Heart right ventricle (tissue), 16 donors: ENCODE data around the gene KCNG1. TPM values are rescaled to one million over a fixed set of nuclear protein-coding genes. Genes with fewer than 3 reads are reported as not detected.
A peak's percentile ranks its signal among the peaks of the same experiment; 100 is the strongest.
"Not testable (repeated sequence)": the region's sequence is repeated elsewhere in the genome, so short reads cannot be mapped to it uniquely, and the experiment has no call there.

Experiments used
- ATAC-seq, 8 donors: fragments of 200-7000 bp; cut with Tn5 transposase; one replicate each; pipeline ENCODE4 v1.9.1; 2020; ENCODE audit warnings: mild to moderate bottlenecking in 8 of 8, moderate library complexity in 8 of 8, moderate number of reproducible peaks in 1 of 8
- DNase-seq, 2 donors: peaks; one replicate each; pipeline ENCODE4 v3.0.0-alpha.2; 2020
- H3K27ac ChIP-seq, 10 donors: fragments of 200-600 bp; sonication (generic) in 2 of 10; one replicate each; pipeline versions ENCODE4 v1.5.0 to v1.8.0; 2020 to 2022; ENCODE audit warnings: mild to moderate bottlenecking in 3 of 10
- H3K27me3 ChIP-seq, 7 donors: fragments of 200-600 bp; one replicate each; pipeline ENCODE4 v1.8.0; 2021 to 2022; ENCODE audit warnings: mild to moderate bottlenecking in 2 of 7
- H3K36me3 ChIP-seq, 9 donors: fragments of 200-600 bp; sonication (generic) in 1 of 9; one replicate each; pipeline versions ENCODE4 v1.5.0 to v1.8.0; 2020 to 2022; ENCODE audit warnings: mild to moderate bottlenecking in 2 of 9
- H3K4me1 ChIP-seq, 9 donors: fragments of 200-600 bp; sonication (generic) in 1 of 9; one replicate each; pipeline versions ENCODE4 v1.5.0 to v1.8.0; 2020 to 2022; ENCODE audit warnings: mild to moderate bottlenecking in 4 of 9
- H3K4me3 ChIP-seq, 10 donors: fragments of 200-600 bp; sonication (generic) in 2 of 10; one replicate each; pipeline versions ENCODE4 v1.5.0 to v1.8.0; 2020 to 2022; ENCODE audit warnings: mild to moderate bottlenecking in 7 of 10, moderate library complexity in 2 of 10
- H3K9me3 ChIP-seq, 11 donors: fragments of 200-600 bp in 10 of 11; sonication (generic) in 2 of 11; one replicate each; pipeline versions ENCODE4 v1.5.0 to v1.8.0; 2013 to 2022; ENCODE audit warnings: mild to moderate bottlenecking in 2 of 11, control low read depth in 1 of 11, moderate library complexity in 1 of 11
- WGBS, 2 donors: extraction: QIAGEN DNeasy Blood & Tissue Kit; methylation state at CpG; one replicate each; pipeline ENCODE4 v1.1.7; 2013; ENCODE audit warnings: inconsistent platforms in 1 of 2; 5-methylcytosine and 5-hydroxymethylcytosine counted together
- intact Hi-C, 10 donors: fragments of 100-400 bp; cut with DNase I; formaldehyde crosslinking; loops; one replicate each; pipeline versions ENCODE4 v1.11.1 to v1.14.2; 2022
- polyA plus RNA-seq, 2 donors: library from polyadenylated mRNA; stranded (reverse); fragments of 200-250 nt; gene quantifications; one replicate each; pipeline ENCODE4 v1.2.3, GENCODE V29; 2013
- total RNA-seq, 10 donors: library from RNA; stranded (reverse); fragmentation: NEBNext Ultra II Directional in 3 of 10; extraction: Animal tissue kit (Norgen Biotek cat#: 25700) in 3 of 10; gene quantifications; one replicate each; pipeline versions ENCODE4 v1.2.1 to v1.2.4, GENCODE V29; 2021 to 2023
- TF ChIP-seq, protein P1 (sequence below), 9 donors: fragments of 200-600 bp; sonication (generic) in 2 of 9; IDR thresholded peaks; one replicate each; pipeline versions ENCODE4 v1.5.0 to v1.8.0; 2021 to 2022; ENCODE audit warnings: antibody characterized with exemption in 9 of 9, mild to moderate bottlenecking in 5 of 9, moderate library complexity in 1 of 9
- donor health status: Arrhythmogenic right ventricular cardiomyopathy.
- donor health status: ischemic (EF 13 %, LVEDD 7.1; RV severe dilation, severe dysfunction).
- donor health status: healthy with polysubstance abuse.
- donor health status: DM: no; HTN: yes; CAD: no.
- donor health status: DM: no; HTN: no; CAD: no.
- donor health status: ischemic (EF 25% LVEDD 6.9; RV normal size, moderate dysfunction).
- donor health status: ischemic (EF 25% LVEDD 5.7; RV mildly dilated, moderate dysfunction).
- donor health status: healthy.
- donor health status: DM: yes; HTN: yes; CAD: no.
- donor health status: Ischemic cardiomyopathy.
- donor health status: ischemic (EF 35%, LVEDD 5.7; RV mildly dilated, moderate dysfunction).
- donor health status: nonischemic (EF 11% LVEDD 7.7; RV severe dilation, severe dysfunction).
- donor health status: DM: yes; HTN: yes; CAD: no.
- donor health status: PGD.
- donor health status: ischemic (EF 29% LVEDD 5.4; RV normal size, mild dysfunction).
- donor health status: nonischemic (EF 23%, LVEDD 6.1; RV moderate dilation, normal function).

Gene KCNG1
- total and polyA plus RNA-seq, 12 donors, result 0.15 to 0.99 (median 0.32) TPM; not detected in 4

DNA sequence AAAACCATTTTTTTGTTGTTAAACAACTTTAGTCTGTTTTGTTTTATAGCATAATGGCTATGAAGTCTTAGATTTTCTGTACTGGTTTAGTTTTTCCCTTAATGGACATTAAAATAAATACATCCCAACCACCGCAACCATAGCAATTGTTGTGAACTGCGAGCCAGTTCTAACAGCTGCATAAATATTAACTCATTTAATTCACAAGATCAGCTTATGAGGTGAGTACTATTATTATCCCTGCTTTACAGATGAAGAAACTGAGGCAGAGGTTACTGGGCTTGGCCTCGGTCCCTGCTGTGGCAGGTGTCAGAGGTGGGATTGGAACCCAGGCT lies 41.2 kb downstream of the KCNG1 start:
- H3K4me3 ChIP-seq, result no peak overlapping the region
- no peaks in the 10 kb centered on the region for H3K9me3 ChIP-seq
- no peak for ATAC-seq
- H3K27me3 ChIP-seq, result peaks cover 0 to 83% (median 59%) of the 10 kb centered on the region in 7 donors
- DNase-seq, result no peak
- 93 to 96% methylated on average over 3 of the region's 3 CpGs for WGBS, 2 donors
- peaks cover 0 to 16% (median 0%) of the 10 kb centered on the region in 9 donors for H3K4me1 ChIP-seq
- H3K27ac ChIP-seq, result no peak overlapping the region
- no peaks in the 10 kb centered on the region for H3K36me3 ChIP-seq
- intact Hi-C loops, result loop anchor here in 8 of 10 donors (10.0 kb wide), 3 partner anchors 613 to 653 kb away; no protein-coding TSS in a partner anchor
- TF ChIP-seq, protein P1, sequence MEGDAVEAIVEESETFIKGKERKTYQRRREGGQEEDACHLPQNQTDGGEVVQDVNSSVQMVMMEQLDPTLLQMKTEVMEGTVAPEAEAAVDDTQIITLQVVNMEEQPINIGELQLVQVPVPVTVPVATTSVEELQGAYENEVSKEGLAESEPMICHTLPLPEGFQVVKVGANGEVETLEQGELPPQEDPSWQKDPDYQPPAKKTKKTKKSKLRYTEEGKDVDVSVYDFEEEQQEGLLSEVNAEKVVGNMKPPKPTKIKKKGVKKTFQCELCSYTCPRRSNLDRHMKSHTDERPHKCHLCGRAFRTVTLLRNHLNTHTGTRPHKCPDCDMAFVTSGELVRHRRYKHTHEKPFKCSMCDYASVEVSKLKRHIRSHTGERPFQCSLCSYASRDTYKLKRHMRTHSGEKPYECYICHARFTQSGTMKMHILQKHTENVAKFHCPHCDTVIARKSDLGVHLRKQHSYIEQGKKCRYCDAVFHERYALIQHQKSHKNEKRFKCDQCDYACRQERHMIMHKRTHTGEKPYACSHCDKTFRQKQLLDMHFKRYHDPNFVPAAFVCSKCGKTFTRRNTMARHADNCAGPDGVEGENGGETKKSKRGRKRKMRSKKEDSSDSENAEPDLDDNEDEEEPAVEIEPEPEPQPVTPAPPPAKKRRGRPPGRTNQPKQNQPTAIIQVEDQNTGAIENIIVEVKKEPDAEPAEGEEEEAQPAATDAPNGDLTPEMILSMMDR (IDR thresholded peaks at IDR 0.05), result no peak

DNA sequence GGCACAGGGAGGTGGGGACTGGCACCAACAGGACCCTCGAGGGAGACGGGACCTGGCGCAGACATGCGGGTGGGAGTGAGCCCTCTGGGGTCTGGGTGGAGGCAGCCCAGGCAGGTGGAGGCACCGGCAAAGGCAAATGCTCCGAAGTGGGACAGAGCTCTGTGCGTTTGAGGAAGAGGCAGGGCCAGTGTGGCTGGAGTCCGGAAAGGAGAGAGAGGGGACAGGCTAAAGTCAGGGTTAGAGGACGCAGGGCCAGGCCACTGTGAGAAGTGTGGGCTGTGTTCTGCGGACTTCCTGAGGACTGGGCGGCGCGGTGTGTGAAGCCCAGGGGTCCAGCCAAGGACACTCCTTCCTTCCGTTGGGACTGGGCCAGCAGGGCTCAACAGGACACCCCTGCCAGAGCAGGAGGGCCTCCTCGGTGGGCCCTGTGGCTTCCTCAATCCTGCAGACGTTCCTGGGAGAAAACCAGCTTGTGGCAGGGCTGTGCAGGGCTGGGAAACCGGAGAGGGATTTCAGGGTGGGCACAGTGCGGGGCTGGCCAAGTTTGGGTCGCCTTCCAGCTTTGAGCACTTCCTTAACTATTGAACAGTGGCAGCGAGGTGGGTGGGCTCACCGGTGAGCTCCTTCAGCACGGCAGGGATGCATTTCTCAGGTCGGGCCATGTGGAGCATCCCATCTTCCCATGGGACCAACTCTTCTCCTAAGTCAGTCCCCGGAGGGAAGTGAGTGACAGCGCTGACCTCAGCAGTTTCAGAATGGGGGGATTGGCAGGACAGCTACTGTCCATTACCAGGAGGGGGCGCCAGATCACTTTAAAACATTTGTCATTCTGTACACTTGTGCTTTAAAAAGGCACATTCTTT lies 41.8 kb downstream of the KCNG1 start:
- ATAC-seq (peak; percentile 8 to 65 (median 51)), DNase-seq (peak; percentile 27 to 49)
- Histone ChIP-seq H3K4me1 (peaks cover 0 to 16% (median 0%) of the 10 kb centered on the region in 9 donors), H3K36me3 (no peaks in the 10 kb centered on the region), H3K27ac (no peak overlapping the region), H3K9me3 (no peaks in the 10 kb centered on the region), H3K4me3 (peak overlapping the region in 3 of 10 donors; percentile 15 to 36 (median 16)), H3K27me3 (peaks cover 0 to 82% (median 53%) of the 10 kb centered on the region in 7 donors)
- TF ChIP-seq, protein P1 (IDR thresholded peaks at IDR 0.05), result peak; percentile 43 to 82 (median 78)
- intact Hi-C loops, result loop anchor here in 8 of 10 donors (10.0 kb wide), 3 partner anchors 614 to 654 kb away; no protein-coding TSS in a partner anchor
- WGBS, 2 donors, result 33 to 39% methylated on average over 26 of the region's 26 CpGs

DNA sequence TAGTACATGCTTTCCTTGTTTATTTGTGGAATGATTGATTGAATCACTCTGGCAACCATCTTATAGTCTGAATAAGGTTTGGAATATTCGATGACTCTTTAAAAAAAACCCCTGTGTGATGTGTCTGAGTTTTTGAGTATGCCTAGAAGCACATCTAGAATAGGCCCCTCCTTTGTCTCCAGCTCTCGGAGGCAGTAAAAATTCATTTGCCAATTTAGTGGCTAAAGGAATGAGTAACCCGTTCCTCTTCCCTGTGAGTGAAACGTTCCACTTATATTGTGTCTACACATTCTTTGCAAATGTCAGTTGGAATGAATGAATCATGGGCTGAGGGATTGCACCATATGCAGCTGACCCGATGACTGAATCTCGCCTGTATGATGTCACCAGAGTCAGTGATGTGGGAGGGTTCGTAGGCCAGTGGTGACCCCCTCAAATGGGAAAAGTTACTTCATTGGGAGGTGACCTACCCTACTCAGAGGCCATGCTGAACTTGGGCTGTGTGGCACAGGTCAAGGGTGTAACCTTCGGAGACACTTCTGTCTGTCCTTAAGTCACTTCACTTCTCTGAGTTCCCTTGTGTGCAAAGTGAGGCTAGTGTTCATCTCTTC lies 42.7 kb downstream of the KCNG1 start:
- H3K27me3 ChIP-seq, result peaks cover 0 to 78% (median 43%) of the 10 kb centered on the region in 7 donors
- TF ChIP-seq, protein P1 (IDR thresholded peaks at IDR 0.05), result no peak
- WGBS, 2 donors, result 64 to 68% methylated on average over 8 of the region's 8 CpGs
- H3K27ac ChIP-seq, result peak overlapping the region in 1 of 10 donors; percentile 56
- DNase-seq, result no peak
- no peak overlapping the region for H3K4me3 ChIP-seq
- intact Hi-C loops, result loop anchor here in 8 of 10 donors (10.0 kb wide), 3 partner anchors 615 to 655 kb away; no protein-coding TSS in a partner anchor
- H3K4me1 ChIP-seq, result peaks cover 0 to 16% (median 0%) of the 10 kb centered on the region in 9 donors
- H3K36me3 ChIP-seq, result no peaks in the 10 kb centered on the region
- no peaks in the 10 kb centered on the region for H3K9me3 ChIP-seq
- ATAC-seq, result peak in 2 of 8 donors; percentile 21 to 56

DNA sequence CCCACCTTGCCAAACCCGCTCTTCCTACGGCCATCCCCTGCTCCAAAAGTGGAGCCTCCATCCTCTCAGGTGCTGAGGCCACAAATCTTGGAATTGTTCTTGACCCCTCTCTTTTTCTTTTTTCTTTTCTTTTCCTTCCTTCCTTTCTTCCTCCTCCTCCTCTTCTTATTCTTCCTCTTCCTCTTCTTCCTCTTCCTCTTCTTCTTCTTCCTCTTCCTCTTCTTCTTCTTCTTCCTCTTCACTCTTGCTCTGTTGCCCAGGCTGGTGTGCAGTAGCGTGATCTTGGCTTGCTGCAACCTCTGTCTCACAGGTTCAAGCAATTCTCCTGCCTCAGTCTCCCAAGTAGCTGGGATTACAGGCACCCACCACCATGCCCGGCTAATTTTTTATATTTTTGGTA lies 44.4 kb downstream of the KCNG1 start:
- DNase-seq, H3K9me3 ChIP-seq, intact Hi-C loops, H3K4me3 ChIP-seq, H3K36me3 ChIP-seq, ATAC-seq, H3K27ac ChIP-seq: not testable (repeated sequence)
- peaks cover 0 to 16% (median 0%) of the 10 kb centered on the region in 9 donors for H3K4me1 ChIP-seq
- H3K27me3 ChIP-seq, result peaks cover 0 to 62% (median 30%) of the 10 kb centered on the region in 7 donors
- 90 to 94% methylated on average over 4 of the region's 4 CpGs for WGBS, 2 donors
